Measurements from ENCODE around the gene SOCS7. TPM values are rescaled to one million over a fixed set of nuclear protein-coding genes. Genes with fewer than 3 reads are reported as not detected.
A peak's percentile ranks its signal among the peaks of the same experiment; 100 is the strongest.

Gene SOCS7, protein sequence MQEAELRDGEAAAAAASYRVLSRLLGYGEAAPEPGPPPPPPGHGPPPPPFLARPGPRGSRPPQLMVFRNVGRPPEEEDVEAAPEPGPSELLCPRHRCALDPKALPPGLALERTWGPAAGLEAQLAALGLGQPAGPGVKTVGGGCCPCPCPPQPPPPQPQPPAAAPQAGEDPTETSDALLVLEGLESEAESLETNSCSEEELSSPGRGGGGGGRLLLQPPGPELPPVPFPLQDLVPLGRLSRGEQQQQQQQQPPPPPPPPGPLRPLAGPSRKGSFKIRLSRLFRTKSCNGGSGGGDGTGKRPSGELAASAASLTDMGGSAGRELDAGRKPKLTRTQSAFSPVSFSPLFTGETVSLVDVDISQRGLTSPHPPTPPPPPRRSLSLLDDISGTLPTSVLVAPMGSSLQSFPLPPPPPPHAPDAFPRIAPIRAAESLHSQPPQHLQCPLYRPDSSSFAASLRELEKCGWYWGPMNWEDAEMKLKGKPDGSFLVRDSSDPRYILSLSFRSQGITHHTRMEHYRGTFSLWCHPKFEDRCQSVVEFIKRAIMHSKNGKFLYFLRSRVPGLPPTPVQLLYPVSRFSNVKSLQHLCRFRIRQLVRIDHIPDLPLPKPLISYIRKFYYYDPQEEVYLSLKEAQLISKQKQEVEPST
- total RNA-seq (10 to 100 TPM; 13.7 to 16.9 TPM), total RNA-seq (22.1 to 107 (median 50.9) reads per million in 172 experiments)
- polyA plus RNA-seq (2013, experiment 1 of 2) = 10.7 TPM
- 13.8 TPM for polyA plus RNA-seq (2013, experiment 2 of 2)

- peak; percentile 82 to 98 (median 92) for DNase-seq
- ChIA-PET CTCF (interaction anchor here (4.8 kb wide), 1 partner anchor 62 kb away, joined by 64 read pairs; no protein-coding TSS in a partner anchor), POLR2A (interaction anchor here (1.1 to 1.3 kb wide), 2 partner anchors 11 to 63 kb away, joined by 3 to 5 read pairs; no protein-coding TSS in a partner anchor)
- Histone ChIP-seq H3K9me3 (ENCODE audit: control insufficient read depth in 1 of 2, insufficient read depth in 1 of 2, low read length in 2 of 2) (no peaks in the 10 kb centered on the region), H3K4me1 (ENCODE audit: insufficient read depth, low read length) (peaks cover 34% of the 10 kb centered on the region), H3K27ac (ENCODE audit: low read depth in 1 of 2, low read length in 2 of 2) (peak within 1 kb of the TSS; percentile 54 to 83), H3K27me3 (ENCODE audit: control insufficient read depth in 1 of 2, insufficient read depth in 2 of 2, low read length in 2 of 2) (no peaks in the 10 kb centered on the region), H3K36me3 (ENCODE audit: insufficient read depth, low read length) (no peaks in the 10 kb centered on the region), H3K4me3 (ENCODE audit: low read length) (peak within 1 kb of the TSS; percentile 83)
- Mint-ChIP-seq H3K36me3 (ENCODE audit: low read depth) (peaks cover 4% of the 10 kb centered on the region), H3K4me1 (ENCODE audit: low read depth) (peaks cover 50% of the 10 kb centered on the region), H3K27me3 (no peaks in the 10 kb centered on the region), H3K9me3 (no peaks in the 10 kb centered on the region), H3K27ac (peak within 1 kb of the TSS; percentile 83), H3K4me3 (peak within 1 kb of the TSS; percentile 99)
- TF ChIP-seq CTCF (IDR thresholded peaks at IDR 0.05) = no peak
- peak; percentile 84 for ATAC-seq (ENCODE audit: poor library complexity)
- intact Hi-C loops (cut with DNase I, micrococcal nuclease) = loop anchor here in 1 of 2 experiments (5.0 to 10.0 kb wide), 3 partner anchors 57 to 206 kb away; partner anchors contain the start of gene MRPL45
These were observed at the start of gene SOCS7 for GRCh38 chr17:38351412-38352222. Gene SOCS7, plus strand, starts transcription at chr17:38351844. Its CDS starts 209 bp downstream, at chr17:38352053.

GRCh38 chr17:38315497-38315896 is 36.1 kb upstream of the SOCS7 start:
- peaks cover 56% of the 10 kb centered on the region for H3K36me3 Mint-ChIP-seq (ENCODE audit: low read depth)
- ATAC-seq (ENCODE audit: poor library complexity) (no peak), DNase-seq (no peak)
- H3K9me3 Mint-ChIP-seq = no peaks in the 10 kb centered on the region
- no peaks in the 10 kb centered on the region for H3K27me3 Mint-ChIP-seq
- CTCF ChIA-PET = no interaction called here
- no peaks in the 10 kb centered on the region for H3K27me3 ChIP-seq (ENCODE audit: control insufficient read depth in 1 of 2, insufficient read depth in 2 of 2, low read length in 2 of 2)
- intact Hi-C loops (cut with DNase I, micrococcal nuclease) = no loop called here
- no peaks in the 10 kb centered on the region for H3K4me1 Mint-ChIP-seq (ENCODE audit: low read depth)
- POLR2A ChIA-PET = no interaction called here
- H3K27ac Mint-ChIP-seq = no peak overlapping the region
- no peak for TF ChIP-seq CTCF (IDR thresholded peaks at IDR 0.05)
- peaks cover 14% of the 10 kb centered on the region for H3K36me3 ChIP-seq (ENCODE audit: insufficient read depth, low read length)
- no peak overlapping the region for H3K27ac ChIP-seq (ENCODE audit: low read depth in 1 of 2, low read length in 2 of 2)
- no peak overlapping the region for H3K4me3 ChIP-seq (ENCODE audit: low read length)
- no peaks in the 10 kb centered on the region for H3K4me1 ChIP-seq (ENCODE audit: insufficient read depth, low read length)
- no peak overlapping the region for H3K4me3 Mint-ChIP-seq
- no peaks in the 10 kb centered on the region for H3K9me3 ChIP-seq (ENCODE audit: control insufficient read depth in 1 of 2, insufficient read depth in 1 of 2, low read length in 2 of 2)

- POLR2A ChIA-PET = no interaction called here
- Histone ChIP-seq H3K27me3 (ENCODE audit: control insufficient read depth in 1 of 2, insufficient read depth in 2 of 2, low read length in 2 of 2) (no peaks in the 10 kb centered on the region), H3K4me1 (ENCODE audit: insufficient read depth, low read length) (no peaks in the 10 kb centered on the region), H3K27ac (ENCODE audit: low read depth in 1 of 2, low read length in 2 of 2) (no peak overlapping the region), H3K9me3 (ENCODE audit: control insufficient read depth in 1 of 2, insufficient read depth in 1 of 2, low read length in 2 of 2) (no peaks in the 10 kb centered on the region), H3K36me3 (ENCODE audit: insufficient read depth, low read length) (peaks cover 11% of the 10 kb centered on the region), H3K4me3 (ENCODE audit: low read length) (no peak overlapping the region)
- CTCF ChIA-PET = no interaction called here
- H3K36me3 Mint-ChIP-seq (ENCODE audit: low read depth) = peaks cover 58% of the 10 kb centered on the region
- no peak for ATAC-seq (ENCODE audit: poor library complexity)
- no peaks in the 10 kb centered on the region for H3K27me3 Mint-ChIP-seq
- no peak overlapping the region for H3K4me3 Mint-ChIP-seq
- no peaks in the 10 kb centered on the region for H3K9me3 Mint-ChIP-seq
- TF ChIP-seq CTCF (IDR thresholded peaks at IDR 0.05) = no peak
- no peaks in the 10 kb centered on the region for H3K4me1 Mint-ChIP-seq (ENCODE audit: low read depth)
- intact Hi-C loops (cut with DNase I, micrococcal nuclease) = no loop called here
- no peak for DNase-seq
- no peak overlapping the region for H3K27ac Mint-ChIP-seq
These were observed 34.6 kb upstream of the SOCS7 start for GRCh38 chr17:38317081-38317480.

Measured in CD4-positive, alpha-beta T cell (primary cell).